HG02571 (cell line): ENCODE data around the gene OTUB2.
"Not testable (repeated sequence)": the region's sequence is repeated elsewhere in the genome, so short reads cannot be mapped to it uniquely, and the experiment has no call there.

Experiments
- ATAC-seq: cut with Tn5 transposase; IDR thresholded peaks from one replicate; pipeline ENCODE4 v1.9.1; 2021; ENCODE audit warnings: mild to moderate bottlenecking, moderate library complexity; ENCODE audit not compliant: unreplicated experiment

Gene OTUB2

DNA sequence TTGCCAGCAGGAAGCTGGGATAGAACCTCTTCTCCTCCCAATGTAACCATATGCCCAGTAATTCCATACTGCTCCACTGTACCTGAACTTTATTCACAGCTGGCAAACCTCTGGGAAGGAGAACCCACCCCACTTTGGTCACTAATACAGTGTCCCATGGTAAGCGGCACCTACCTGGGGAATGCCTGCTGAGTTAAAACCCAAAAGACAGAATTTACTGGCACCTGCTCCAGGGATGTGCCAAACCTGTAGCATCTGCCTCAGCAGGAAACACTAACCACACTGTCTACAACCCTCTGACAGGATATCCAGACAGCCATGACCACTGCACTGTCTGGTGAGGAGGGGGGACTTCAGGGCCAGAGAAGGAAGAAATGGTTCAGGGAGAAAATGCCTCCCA, 28.3 kb downstream of the OTUB2 start:
- ATAC-seq = no peak

DNA sequence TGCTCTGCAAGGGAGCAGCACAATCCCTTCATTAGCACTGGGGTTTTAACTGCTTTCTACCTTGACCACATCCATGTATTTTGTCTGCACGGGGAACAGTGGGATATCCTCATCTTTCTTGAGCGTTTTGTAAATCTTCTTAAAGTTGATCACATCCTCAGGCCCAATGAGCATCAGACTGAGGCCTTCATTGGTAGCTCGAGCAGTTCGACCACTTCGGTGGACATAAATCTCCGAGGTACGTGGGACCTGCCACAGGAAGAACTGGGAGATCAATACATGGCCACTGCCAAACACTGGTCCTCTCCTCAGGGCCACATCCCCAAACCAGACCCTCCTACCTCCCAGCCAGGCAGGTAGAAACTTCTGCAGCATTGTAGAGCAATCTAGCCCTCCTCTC, 28.8 kb downstream of the OTUB2 start:
- no peak for ATAC-seq

DNA sequence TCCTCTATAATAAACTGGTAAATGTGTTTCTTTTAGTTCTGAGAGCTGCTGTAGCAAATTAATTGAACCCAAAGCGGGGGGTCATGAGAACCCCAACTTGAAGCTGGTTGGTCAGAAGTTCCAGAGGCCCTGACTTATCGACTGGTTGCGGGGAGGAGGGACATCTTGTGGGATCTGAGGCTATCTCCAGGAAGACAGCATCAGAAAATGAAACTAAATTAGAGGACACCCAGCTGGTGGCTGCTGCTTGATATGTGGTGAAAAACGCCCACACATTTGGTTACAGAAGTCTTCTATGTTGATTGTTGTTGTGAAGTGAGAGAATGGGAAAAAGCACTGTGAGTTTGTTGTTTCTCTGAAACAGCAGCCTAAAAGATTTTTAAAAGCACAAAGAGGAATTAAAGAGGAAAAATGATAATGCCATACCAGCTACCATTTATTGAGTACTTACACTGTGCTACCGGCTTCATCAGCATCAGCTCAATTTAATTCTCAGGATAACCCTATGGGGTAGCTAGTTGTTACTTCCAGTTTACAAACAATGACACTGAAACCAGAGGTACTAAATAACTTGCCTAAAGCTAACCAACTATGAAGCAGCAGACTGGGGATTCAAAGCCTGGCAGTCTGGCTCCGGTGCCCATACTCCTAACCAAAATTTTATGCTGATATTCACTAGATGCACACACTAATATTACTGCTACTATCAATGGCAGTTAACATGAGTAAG, 30.6 kb downstream of the OTUB2 start:
- ATAC-seq = peak; percentile 80

DNA sequence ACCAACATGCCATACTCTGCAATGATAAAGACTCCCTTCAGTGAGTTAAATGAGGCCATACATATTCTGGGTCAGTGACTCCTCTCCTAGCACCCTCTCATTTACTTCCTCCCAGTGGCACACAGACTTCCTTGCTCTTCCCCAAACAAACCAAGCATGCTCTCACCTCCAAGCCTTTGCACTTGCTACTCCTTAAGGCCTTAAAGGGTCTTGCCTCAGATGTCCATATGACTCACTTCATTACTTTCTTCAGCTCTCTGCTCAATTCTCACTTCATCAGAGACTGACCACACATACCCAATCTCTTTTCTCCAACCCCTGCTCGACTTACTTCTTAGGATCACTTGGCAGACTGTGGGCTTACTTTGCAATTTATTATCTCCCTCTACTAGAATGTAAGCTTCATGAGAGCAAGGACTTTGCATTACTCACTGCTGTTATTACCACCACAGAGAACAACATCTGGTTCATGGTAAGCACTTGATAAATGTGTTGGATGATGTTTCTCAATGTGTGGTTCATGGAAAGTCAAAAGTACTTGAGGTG, 32.1 kb downstream of the OTUB2 start:
- ATAC-seq = no peak

DNA sequence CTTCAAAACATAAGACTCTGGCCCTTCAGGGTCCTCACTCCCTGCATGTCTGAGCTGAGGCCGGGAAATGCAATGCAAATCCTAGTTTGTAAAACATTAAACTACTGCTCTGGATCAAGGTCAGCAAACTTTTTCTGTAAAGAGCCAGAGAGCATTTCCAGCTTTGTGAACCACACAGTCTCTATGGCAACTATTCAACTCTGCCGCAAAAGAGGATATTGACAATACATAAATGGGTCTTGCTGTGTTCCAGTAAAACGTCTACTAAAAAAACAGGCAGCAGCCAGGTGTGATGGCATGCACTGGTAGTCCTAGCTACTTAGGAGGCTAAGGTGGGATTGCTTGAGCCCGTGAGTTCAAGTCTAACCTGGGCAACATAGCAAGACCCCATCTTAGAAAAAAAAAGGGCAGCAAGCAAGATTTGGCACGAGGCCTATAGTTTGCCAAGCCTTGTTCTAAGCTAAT, 32.6 kb downstream of the OTUB2 start:
- ATAC-seq = no peak

DNA sequence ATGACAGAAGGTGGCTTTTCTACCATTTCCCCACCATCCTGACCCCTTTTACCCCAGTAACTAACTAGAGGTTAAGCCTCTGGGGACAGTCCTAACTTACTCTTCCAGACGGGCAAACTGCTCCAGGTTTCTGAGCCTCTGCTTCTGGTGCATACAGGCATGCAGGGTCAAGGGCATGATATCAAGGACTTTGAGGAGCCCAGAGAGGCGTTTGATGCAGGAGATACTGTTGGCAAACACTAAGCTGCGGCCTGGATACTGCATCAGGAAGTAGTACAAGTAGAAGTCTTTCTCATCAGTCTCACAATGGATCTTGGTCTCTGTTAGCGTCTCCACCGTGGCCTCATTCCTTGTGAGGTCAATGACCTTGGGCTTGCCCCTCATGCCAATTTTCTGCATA, 33.9 kb downstream of the OTUB2 start:
- no peak for ATAC-seq

DNA sequence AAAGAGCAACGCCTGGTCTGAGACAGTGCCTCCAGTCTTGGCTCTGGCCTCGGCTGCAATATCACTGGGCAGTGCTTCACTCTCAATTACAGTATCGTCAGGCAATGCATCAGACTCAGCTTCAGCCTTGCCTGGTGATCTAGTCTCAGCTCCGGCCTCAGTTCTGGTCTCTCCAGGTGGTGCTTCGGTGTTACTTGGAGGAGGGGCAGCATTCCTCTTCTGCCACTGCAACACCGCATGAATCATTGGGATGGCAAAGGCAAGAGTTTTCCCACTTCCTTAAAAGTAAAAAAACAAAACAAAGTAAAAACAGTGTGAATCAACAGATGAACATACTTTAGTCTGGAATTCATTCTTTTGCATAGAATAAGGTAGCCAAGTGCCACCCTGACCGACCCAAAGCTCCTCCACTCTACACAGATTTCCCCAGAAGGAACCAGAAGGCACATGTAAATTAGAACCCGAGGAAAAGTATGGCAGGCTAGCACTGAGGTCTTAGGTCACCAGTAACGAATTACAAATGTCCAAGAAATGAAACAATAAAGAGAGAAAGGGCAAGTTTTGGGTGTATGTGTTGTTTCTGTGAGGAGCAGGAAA, 36.3 kb downstream of the OTUB2 start:
- ATAC-seq = no peak

DNA sequence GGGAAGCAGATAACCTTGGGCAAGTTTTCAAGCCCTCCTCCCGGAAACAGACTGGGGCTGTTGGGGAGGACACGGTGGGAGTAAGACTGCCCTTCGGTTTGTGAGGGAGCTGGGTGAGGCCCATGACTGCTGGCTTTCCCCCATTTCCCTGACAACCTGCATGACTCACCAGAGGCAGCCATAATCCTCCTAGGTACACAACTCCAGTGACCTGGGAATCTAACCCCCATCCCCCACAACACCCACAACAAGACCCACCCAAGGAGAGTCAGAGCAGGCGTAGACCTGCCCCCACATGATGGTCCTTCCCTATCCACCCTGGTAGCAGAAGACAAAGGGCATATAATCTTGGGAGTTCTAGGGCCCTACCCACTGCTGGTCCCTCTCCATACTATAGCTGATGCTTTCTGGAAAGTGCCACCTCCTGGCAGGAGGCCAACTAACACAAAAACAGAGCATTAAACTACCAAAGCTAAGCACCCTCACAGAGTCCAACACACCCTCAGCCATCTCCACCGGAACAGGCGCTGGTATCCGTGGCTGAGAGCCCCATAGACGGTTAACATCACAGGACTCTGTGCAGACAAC, 40.0 kb downstream of the OTUB2 start:
- ATAC-seq = no peak

DNA sequence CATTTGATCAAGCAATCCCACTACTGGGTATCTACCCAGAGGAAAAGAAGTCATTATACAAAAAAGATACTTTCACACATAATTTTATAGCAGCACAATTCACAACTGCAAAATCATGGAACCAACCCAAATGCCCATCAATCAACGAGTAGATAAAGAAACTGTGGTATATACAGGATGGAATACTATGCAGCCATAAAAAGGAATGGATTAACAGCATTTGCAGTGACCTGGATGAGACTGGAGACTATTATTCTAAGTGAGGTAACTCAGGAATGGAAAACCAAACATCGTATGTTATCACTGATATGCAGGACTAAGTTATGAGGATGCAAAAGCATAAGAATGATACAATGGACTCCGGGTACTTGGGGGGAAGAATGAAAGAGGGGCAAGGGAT, 45.9 kb downstream of the OTUB2 start:
- ATAC-seq = not testable (repeated sequence)

DNA sequence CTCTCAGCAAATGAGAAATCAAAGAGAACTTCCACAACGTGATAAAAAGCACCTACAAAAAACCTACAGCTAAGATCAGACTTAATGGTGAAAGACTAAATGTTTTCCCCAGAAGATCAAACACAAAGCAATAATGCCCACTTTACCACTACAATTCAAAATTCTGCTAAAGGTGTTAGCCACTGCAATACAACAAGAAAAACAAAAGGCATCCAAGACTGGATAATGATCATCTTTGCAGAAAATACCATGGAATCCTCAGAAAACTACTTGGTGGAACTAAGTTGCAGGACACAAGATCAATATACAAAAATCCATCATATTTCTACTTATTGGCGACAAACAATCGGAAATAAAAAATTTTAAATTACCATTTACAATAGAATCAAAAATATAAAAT, 48.4 kb downstream of the OTUB2 start:
- no peak for ATAC-seq

DNA sequence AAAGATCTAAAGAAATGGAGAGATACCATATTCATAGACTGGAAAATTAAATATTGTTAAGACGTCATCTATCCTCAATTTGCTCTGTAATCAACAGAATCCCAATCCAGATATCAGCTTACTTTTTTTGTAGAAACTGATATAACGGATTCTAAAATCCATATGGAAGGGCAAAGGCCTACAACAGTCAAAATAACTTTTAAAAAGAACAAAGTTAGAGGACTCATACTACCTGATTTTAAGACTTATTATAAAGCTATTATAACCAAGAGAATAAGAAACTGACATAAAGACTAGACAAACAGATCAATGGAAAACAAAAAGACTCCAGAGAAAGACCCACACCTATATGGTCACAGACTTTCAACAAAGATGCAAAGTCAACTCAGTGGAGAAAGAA, 48.9 kb downstream of the OTUB2 start:
- ATAC-seq = no peak

DNA sequence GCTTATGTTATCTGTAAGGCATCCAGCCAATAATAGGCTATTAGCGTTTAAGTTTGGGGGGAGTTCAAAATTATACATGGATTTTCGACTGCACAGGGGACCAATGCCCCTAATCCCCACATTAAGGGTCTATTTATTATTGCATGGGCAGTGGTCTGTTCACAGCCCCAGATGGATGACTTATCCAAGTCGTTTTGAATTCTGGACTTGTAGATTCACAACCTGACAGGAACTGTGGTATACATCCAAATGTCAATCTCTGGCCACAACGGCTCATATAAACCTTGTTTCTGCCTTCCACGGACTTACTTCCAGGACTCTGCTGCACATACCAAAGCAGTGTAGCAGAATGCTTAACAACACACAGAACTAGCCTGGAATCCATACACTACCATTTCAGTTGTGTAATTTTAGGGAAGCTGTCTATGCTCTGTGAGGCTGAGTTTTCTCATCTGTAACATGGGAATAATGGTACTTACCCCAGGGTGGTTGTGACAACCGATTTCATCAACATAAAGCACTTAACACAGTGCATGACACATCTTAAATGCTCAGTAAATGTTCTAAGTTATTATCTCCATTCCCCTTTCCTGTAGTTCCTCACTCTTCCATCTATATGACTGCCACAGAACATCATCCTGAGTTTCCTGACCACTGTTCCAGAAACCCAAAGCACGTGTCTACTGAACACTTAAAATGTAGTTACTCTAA, 51.1 kb downstream of the OTUB2 start:
- ATAC-seq = no peak

DNA sequence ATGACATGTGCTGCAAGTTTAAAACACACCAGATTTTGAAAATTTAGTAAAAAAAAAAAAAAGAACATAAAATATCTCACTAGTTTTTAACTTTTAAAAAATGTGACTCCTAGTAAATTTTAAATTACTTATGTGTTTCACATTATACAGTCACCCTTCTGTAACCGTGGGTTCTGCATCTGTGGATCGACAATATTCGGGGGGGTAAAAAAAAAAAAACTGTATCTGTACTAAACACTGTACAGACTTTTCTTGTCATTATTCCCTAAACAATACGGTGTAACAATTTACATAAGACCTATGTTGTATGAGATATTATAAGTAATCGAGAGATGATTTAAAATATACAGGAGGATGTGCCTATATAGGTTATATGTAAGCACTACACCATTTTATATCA, 51.7 kb downstream of the OTUB2 start:
- no peak for ATAC-seq

DNA sequence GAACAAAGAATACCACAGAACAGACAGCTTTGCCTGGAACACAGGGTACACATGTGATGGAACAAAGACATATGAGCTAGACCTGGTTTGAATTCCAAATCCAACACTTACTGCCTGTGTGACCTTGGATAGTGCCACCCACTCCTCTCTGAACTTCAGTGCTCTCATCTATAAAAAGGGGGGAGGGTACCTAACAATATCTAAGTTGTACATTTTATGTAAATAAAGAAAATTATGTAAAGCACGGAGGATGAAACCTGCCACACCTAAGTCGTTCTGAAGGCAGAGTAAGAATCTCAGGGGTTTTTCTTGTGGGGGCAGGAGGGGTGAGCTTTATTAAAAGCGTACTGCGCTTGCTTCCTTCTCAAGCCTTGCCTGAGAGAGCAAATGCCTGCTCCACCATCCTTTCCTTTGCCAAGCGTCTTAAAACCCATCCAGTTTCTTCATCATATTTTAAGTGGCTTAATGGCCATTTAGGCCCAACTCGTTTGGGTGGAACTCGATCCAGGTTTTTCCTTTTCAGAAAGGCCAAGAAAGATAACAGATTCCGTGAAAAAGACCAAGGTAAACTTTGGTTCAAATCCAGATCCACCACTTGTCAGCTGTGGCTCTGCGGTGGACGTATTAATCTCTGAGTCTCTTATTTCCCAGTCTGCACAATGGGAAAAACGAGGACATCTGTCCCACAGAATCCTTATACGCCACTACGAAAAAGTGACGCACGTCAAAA, 53.9 kb downstream of the OTUB2 start:
- ATAC-seq = no peak

DNA sequence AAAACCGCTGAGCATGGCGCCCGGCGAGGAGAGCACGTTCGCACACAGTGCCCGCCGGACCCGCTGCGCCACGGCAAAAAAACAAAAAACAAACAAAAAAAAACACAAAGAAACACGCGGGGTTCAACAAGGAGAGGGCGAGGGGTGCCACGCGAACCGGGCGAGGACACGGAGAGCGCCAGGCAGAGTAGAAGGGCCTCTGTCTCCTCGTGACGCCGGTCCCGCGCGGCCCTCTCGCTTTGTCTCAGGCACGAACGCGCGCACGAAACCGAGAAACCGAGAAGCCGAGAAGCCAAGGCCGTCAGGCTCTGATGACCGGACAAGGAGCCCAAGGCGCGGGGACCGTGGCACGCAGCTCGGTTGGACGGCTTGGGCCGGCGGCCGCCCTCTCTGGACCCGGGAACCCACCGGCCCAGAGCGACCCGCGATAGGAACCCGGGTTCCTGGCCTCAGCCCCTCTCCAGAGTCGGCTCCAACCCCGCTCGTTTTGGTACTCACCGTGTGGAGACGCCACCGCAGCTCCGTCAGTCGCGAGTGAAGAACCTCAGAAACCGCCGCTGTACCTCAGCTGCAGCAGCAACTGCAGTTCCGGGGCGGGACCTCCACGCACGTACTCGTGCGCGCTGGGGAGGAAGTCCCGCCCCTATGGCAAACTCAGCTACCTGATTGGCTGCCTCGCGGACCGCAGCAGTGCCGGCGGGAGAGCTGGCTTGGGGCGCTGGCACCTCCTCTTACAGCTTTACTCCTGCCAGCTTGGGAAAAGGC, 54.7 kb downstream of the OTUB2 start, which contains the start of the genes DDX24 and IFI27L1:
Gene DDX24 (minus strand): TSS at position 582 of the 765 bp plus-strand sequence. CDS start 1,460 bp downstream, outside the sequence.
Gene IFI27L1 (plus strand): TSS at position 690 of the 765 bp plus-strand sequence. CDS start 15,628 bp downstream, outside the sequence.
- peak; percentile 99 for ATAC-seq

DNA sequence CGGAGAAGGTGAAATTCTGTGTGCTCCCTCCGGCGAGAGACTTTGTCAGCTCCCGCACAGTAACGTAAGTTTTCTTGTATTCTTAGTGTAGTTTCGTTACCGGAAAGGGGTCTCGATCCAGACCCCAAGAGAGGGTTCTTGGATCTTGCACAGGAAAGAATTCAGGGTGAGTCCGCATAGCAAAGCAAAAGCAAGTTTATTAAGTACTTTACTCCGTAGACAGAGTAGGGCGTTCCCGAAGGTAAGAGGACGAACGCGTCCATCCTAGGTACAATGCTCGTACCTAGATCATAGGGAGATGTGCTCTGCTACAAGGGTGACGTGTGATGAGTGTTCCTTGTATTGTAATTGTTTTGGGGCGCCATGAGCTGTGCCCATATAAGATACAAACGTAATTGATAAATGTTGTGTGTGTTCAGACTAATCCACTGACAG, 55.3 kb downstream of the OTUB2 start:
- ATAC-seq = peak; percentile 19

DNA sequence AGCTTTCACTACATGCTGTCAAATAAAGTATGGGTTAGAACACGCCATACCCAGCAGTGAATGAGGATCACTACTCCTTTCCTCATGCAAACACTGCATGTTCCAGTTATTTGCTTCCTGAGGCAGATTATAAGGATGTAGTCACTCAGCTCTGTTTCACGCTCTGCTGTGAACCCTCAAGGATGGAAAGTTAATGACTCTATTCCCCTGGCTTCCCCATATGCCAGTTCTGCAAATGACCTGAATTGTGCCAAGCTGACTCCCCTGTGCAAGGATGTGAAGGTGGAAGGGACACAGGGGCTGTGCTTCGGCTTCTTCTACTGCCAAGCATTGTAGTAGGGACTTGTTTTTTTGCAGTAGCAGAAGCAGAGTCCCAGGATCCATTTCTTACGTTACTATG, 61.8 kb downstream of the OTUB2 start:
- no peak for ATAC-seq

DNA sequence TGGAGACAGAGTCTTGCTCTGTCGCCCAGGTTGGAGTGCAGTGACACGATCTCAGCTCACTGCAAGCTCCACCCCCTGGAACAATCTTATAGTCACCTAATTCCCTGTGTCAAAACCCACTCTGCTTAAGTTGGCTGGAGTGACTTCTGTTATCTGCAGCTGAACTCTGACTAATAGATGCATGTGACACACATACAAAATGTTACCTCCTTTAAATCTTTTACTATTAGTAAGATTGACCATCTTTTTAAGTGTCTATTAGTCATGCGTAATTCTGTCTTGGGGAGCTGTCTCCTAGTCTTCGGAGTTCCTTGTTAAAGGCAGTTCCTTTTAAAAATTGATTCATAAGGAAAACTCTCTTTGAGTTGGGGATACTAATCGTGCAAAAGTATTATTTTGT, 62.4 kb downstream of the OTUB2 start:
- no peak for ATAC-seq

DNA sequence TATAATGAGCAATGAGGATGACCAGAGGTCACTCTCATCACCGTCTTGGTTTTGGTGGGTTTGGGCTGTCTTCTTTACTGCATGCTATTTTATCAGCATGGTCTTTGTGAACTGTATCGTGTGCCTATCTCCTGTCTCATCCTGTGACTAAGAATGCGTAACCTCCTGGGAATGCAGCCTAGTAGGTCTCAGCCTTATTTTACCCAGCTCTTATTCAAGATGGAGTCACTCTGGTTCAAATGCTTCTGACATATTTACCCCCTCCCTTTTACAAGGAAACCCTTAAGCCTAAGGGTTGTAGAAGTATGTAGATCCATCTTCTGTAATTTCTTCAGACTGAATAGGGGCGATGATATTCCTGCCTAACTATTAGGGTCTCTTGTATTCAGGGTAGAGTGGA, 63.3 kb downstream of the OTUB2 start:
- no peak for ATAC-seq

DNA sequence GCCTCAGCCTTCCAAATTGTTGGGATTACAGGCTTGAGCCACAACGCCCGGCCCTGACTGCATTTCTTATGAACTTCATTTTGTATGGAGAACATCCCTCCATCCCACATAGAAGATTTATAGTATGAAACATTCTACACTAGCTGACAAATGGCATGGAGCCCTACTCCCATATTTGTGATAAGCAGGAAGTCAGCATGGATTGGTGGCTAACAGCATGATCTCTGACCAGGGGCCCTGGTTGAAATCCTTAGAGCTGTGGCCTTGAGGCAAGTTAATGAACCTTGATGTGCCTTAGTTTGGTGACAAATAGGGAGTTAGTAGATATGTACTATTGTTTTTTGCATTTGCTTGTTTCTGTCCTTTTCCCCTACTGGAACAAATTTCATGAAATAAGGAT, 67.3 kb downstream of the OTUB2 start:
- no peak for ATAC-seq
